Left ventricle myocardium superior (tissue), 1 donor: Measurements from ENCODE around the gene GLG1. TPM values are rescaled to one million over a fixed set of nuclear protein-coding genes. Genes with fewer than 3 reads are reported as not detected.
"Not testable (repeated sequence)": the region's sequence is repeated elsewhere in the genome, so short reads cannot be mapped to it uniquely, and the experiment has no call there.

Source experiments
- ATAC-seq: fragments of 200-7000 bp; cut with Tn5 transposase; one replicate; pipeline ENCODE4 v1.9.1; 2020; ENCODE audit warnings: mild to moderate bottlenecking, moderate library complexity
- DNase-seq: peaks from one replicate; pipeline ENCODE4 v3.0.0-alpha.2; 2020
- intact Hi-C: fragments of 100-400 bp; cut with micrococcal nuclease; formaldehyde crosslinking; loops from one replicate; pipeline ENCODE4 v1.11.0; 2022
- total RNA-seq: library from RNA; stranded (reverse); fragmentation: NEBNext Ultra II Directional; extraction: Animal tissue kit (Norgen Biotek cat#: 25700); gene quantifications from one replicate; pipeline ENCODE4 v1.2.1, GENCODE V29; 2021
- donor health status: DM: no; HTN: yes; CAD: no; lungs with severe emphysema.

Gene GLG1
- total RNA-seq, 1 donor from 2014 or later, result 80.0 TPM

- no peak for DNase-seq
- no peak for ATAC-seq
- intact Hi-C loops, result no loop called here
These were observed 144.6 kb downstream of the GLG1 start for GRCh38 chr16:74462361-74462760.

- no peak for ATAC-seq
- intact Hi-C loops, result no loop called here
- no peak for DNase-seq
These were observed 145.1 kb downstream of the GLG1 start for GRCh38 chr16:74461826-74462225.

GRCh38 chr16:74460542-74460941, 146.4 kb downstream of the GLG1 start:
- no peak for ATAC-seq
- no peak for DNase-seq
- intact Hi-C loops, result no loop called here

GRCh38 chr16:74456290-74456625, 150.7 kb downstream of the GLG1 start:
- DNase-seq (no peak), ATAC-seq (no peak)
- intact Hi-C loops, result no loop called here

- intact Hi-C loops, result no loop called here
- ATAC-seq, result no peak
- no peak for DNase-seq
These were observed 151.2 kb downstream of the GLG1 start for GRCh38 chr16:74455619-74456289.

GRCh38 chr16:74455213-74455612, 151.7 kb downstream of the GLG1 start:
- intact Hi-C loops, result no loop called here
- DNase-seq (no peak), ATAC-seq (no peak)

GRCh38 chr16:74451951-74452758, 154.8 kb downstream of the GLG1 start:
- no peak for ATAC-seq
- intact Hi-C loops, result no loop called here
- DNase-seq, result no peak

- intact Hi-C loops, result no loop called here
- DNase-seq (no peak), ATAC-seq (no peak)
These were observed 155.8 kb downstream of the GLG1 start for GRCh38 chr16:74450967-74451760.

- no peak for ATAC-seq
- no peak for DNase-seq
- intact Hi-C loops, result no loop called here
These were observed 156.7 kb downstream of the GLG1 start for GRCh38 chr16:74450236-74450635.

- intact Hi-C loops, result no loop called here
- ATAC-seq (peak; percentile 25), DNase-seq (no peak)
These were observed 157.4 kb downstream of the GLG1 start for GRCh38 chr16:74449470-74449869.

- intact Hi-C loops, result no loop called here
These were observed 157.9 kb downstream of the GLG1 start for GRCh38 chr16:74448990-74449389.

GRCh38 chr16:74447578-74447977, 159.3 kb downstream of the GLG1 start:
- intact Hi-C loops, result no loop called here

More at GRCh38 chr16:74448990-74449389, 157.9 kb downstream of the GLG1 start:
- ATAC-seq (peak; percentile 96), DNase-seq (peak; percentile 58)

GRCh38 chr16:74446866-74447265, 160.0 kb downstream of the GLG1 start:
- DNase-seq (no peak), ATAC-seq (no peak)
- intact Hi-C loops, result no loop called here

More at GRCh38 chr16:74447578-74447977, 159.3 kb downstream of the GLG1 start:
- ATAC-seq (peak; percentile 9), DNase-seq (peak; percentile 47)

- intact Hi-C loops, ATAC-seq, DNase-seq: not testable (repeated sequence)
These were observed 163.1 kb downstream of the GLG1 start for GRCh38 chr16:74443624-74444346.

- intact Hi-C loops, result no loop called here
- no peak for ATAC-seq
- no peak for DNase-seq
These were observed 167.2 kb downstream of the GLG1 start for GRCh38 chr16:74439685-74440084.

- intact Hi-C loops, result no loop called here
- DNase-seq (no peak), ATAC-seq (no peak)
These were observed 168.4 kb downstream of the GLG1 start for GRCh38 chr16:74438492-74438979.

GRCh38 chr16:74431516-74431915, 175.4 kb downstream of the GLG1 start:
- no peak for ATAC-seq
- no peak for DNase-seq
- intact Hi-C loops, result no loop called here

- intact Hi-C loops, result not testable (repeated sequence)
- DNase-seq (peak; percentile 77), ATAC-seq (peak; percentile 86)
These were observed 176.7 kb downstream of the GLG1 start for GRCh38 chr16:74430036-74430712.

GRCh38 chr16:74428493-74428892, 178.4 kb downstream of the GLG1 start:
- ATAC-seq, result peak; percentile 63
- DNase-seq, intact Hi-C loops: not testable (repeated sequence)
